ENCODE measurements around the gene CCNY. TPM values are rescaled to one million over a fixed set of nuclear protein-coding genes. Genes with fewer than 3 reads are reported as not detected.

CCNY gene
- total RNA-seq, 1 donor: 53.3 TPM

- no peak for DNase-seq (ENCODE audit: low read depth in 2 of 3, low spot score in 2 of 3)
Measured at GRCh38 chr10:35467186-35467585, 130.9 kb downstream of the CCNY start.

GRCh38 chr10:35470248-35470924 is 134.1 kb downstream of the CCNY start:
- DNase-seq (ENCODE audit: low read depth in 2 of 3, low spot score in 2 of 3): no peak

- no peak for DNase-seq (ENCODE audit: low read depth in 2 of 3, low spot score in 2 of 3)
Measured at GRCh38 chr10:35470925-35471315, 134.6 kb downstream of the CCNY start.

- DNase-seq (ENCODE audit: low read depth in 2 of 3, low spot score in 2 of 3): no peak
Measured at GRCh38 chr10:35471435-35471834, 135.1 kb downstream of the CCNY start.

GRCh38 chr10:35480142-35480541 is 143.8 kb downstream of the CCNY start:
- no peak for DNase-seq (ENCODE audit: low read depth in 2 of 3, low spot score in 2 of 3)

- no peak for DNase-seq (ENCODE audit: low read depth in 2 of 3, low spot score in 2 of 3)
Measured at GRCh38 chr10:35481413-35481812, 145.1 kb downstream of the CCNY start.

- DNase-seq (ENCODE audit: low read depth in 2 of 3, low spot score in 2 of 3): peak in 2 of 3 donors; percentile 5 to 33
Measured at GRCh38 chr10:35486297-35486990, 150.1 kb downstream of the CCNY start.

GRCh38 chr10:35487336-35488034 is 151.2 kb downstream of the CCNY start:
- no peak for DNase-seq (ENCODE audit: low read depth in 2 of 3, low spot score in 2 of 3)

GRCh38 chr10:35488228-35488627 is 151.9 kb downstream of the CCNY start:
- DNase-seq (ENCODE audit: low read depth in 2 of 3, low spot score in 2 of 3): no peak

- DNase-seq (ENCODE audit: low read depth in 2 of 3, low spot score in 2 of 3): no peak
Measured at GRCh38 chr10:35492386-35493195, 156.3 kb downstream of the CCNY start.

- DNase-seq (ENCODE audit: low read depth in 2 of 3, low spot score in 2 of 3): no peak
Measured at GRCh38 chr10:35493196-35494118, 157.1 kb downstream of the CCNY start.

GRCh38 chr10:35495521-35496119 is 159.3 kb downstream of the CCNY start:
- DNase-seq (ENCODE audit: low read depth in 2 of 3, low spot score in 2 of 3): no peak

- DNase-seq (ENCODE audit: low read depth in 2 of 3, low spot score in 2 of 3): no peak
Measured at GRCh38 chr10:35497909-35498308, 161.6 kb downstream of the CCNY start.

GRCh38 chr10:35498693-35499092 is 162.4 kb downstream of the CCNY start:
- DNase-seq (ENCODE audit: low read depth in 2 of 3, low spot score in 2 of 3): no peak

GRCh38 chr10:35501923-35502322 is 165.6 kb downstream of the CCNY start:
- DNase-seq (ENCODE audit: low read depth in 2 of 3, low spot score in 2 of 3): no peak

GRCh38 chr10:35502692-35503091 is 166.4 kb downstream of the CCNY start:
- DNase-seq (ENCODE audit: low read depth in 2 of 3, low spot score in 2 of 3): no peak

- no peak for DNase-seq (ENCODE audit: low read depth in 2 of 3, low spot score in 2 of 3)
Measured at GRCh38 chr10:35503578-35503977, 167.3 kb downstream of the CCNY start.

- no peak for DNase-seq (ENCODE audit: low read depth in 2 of 3, low spot score in 2 of 3)
Measured at GRCh38 chr10:35504132-35504531, 167.8 kb downstream of the CCNY start.

- no peak for DNase-seq (ENCODE audit: low read depth in 2 of 3, low spot score in 2 of 3)
Measured at GRCh38 chr10:35505241-35505873, 169.0 kb downstream of the CCNY start.
